ENCODE data around the gene GPR89B.
"Not testable (repeated sequence)": the region's sequence is repeated elsewhere in the genome, so short reads cannot be mapped to it uniquely, and the experiment has no call there.

The GPR89B gene

GRCh38 chr1:148037850-148038461, 109.7 kb downstream of the GPR89B start:
- DNase-seq = not testable (repeated sequence)

- DNase-seq = peak; percentile 32
These were observed 110.5 kb downstream of the GPR89B start for GRCh38 chr1:148038462-148039333.
